AG04449 (cell line): Measurements from ENCODE around the gene MED13L.

Experiments
- CTCF ChIA-PET: fragments of 350-600 bp; formaldehyde crosslinking; extraction: SDS; loops from one replicate; lab custom pipeline; 2021; ENCODE audit warnings: antibody characterized with exemption; lab: Yijun Ruan, JAX
- POLR2A ChIA-PET: fragments of 400-600, 350-600 bp; formaldehyde crosslinking; extraction: SDS; loops from one replicate; lab custom pipeline; 2020; ENCODE audit warnings: antibody characterized with exemption, inconsistent platforms; lab: Yijun Ruan, JAX
- DNase-seq: peaks from one replicate; pipeline ENCODE4 v3.0.0-alpha.2; 2010; ENCODE audit warnings: low read depth, low spot score
- H3K4me3 ChIP-seq: 2 replicates; pipeline ENCODE4 v1.5.1; 2011; ENCODE audit warnings: low read depth, mild to moderate bottlenecking, control low read depth, low read length
- CTCF ChIP-seq: IDR thresholded peaks from one replicate; pipeline ENCODE4 v1.5.1; 2011; ENCODE audit warnings: mild to moderate bottlenecking, moderate library complexity, low read length, control low read depth, inconsistent platforms; ENCODE audit not compliant: insufficient read depth; ENCODE audit errors: missing control alignments

Gene MED13L

DNA sequence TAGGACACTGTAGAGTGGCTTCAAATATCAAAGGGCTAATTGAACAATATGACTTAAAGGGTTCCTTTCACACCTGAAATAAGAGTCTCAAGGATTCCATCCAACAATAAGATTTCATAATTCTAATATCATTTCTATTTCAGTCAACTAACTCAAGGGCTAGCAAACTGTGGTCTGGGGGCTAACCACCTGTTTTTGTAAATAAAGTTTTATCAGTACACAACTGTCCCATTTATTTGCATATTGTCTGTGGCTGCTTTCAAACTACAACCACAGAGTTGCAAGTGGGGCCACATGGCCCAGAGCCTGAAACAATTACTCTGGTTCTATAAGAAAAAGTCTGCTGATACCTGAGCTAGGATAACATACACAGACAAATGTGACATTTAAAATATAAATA, 29.1 kb downstream of the MED13L start:
- CTCF ChIA-PET, result interaction anchor here (0.8 to 2.1 kb wide), 5 partner anchors 10 to 455 kb away, joined by 3 to 12 read pairs (median 3); no protein-coding TSS in a partner anchor
- no peak for DNase-seq
- no peak overlapping the region for H3K4me3 ChIP-seq
- POLR2A ChIA-PET, result interaction anchor here (1.2 kb wide), 1 partner anchor 28 kb away, joined by 3 read pairs; no protein-coding TSS in a partner anchor
- no peak for TF ChIP-seq CTCF

- CTCF ChIA-PET, result interaction anchor here (1.3 to 2.1 kb wide), 4 partner anchors 11 to 232 kb away, joined by 3 to 12 read pairs (median 6); no protein-coding TSS in a partner anchor
- TF ChIP-seq CTCF, result no peak
- DNase-seq, result peak; percentile 33
- no peak overlapping the region for H3K4me3 ChIP-seq
- POLR2A ChIA-PET, result no interaction called here
These were observed 30.1 kb downstream of the MED13L start for GRCh38 chr12:116247377-116247776.

GRCh38 chr12:116246490-116247179, 30.9 kb downstream of the MED13L start:
- ChIA-PET CTCF (interaction anchor here (1.3 to 2.0 kb wide), 3 partner anchors 19 to 231 kb away, joined by 3 to 7 read pairs (median 4); no protein-coding TSS in a partner anchor), POLR2A (no interaction called here)
- TF ChIP-seq CTCF, result no peak
- H3K4me3 ChIP-seq, result no peak overlapping the region
- no peak for DNase-seq

- POLR2A ChIA-PET, result no interaction called here
- H3K4me3 ChIP-seq, result no peak overlapping the region
- no peak for DNase-seq
- TF ChIP-seq CTCF, result no peak
- CTCF ChIA-PET, result interaction anchor here (1.9 to 2.9 kb wide), 2 partner anchors 9 to 13 kb away, joined by 5 to 15 read pairs; no protein-coding TSS in a partner anchor
These were observed 32.3 kb downstream of the MED13L start for GRCh38 chr12:116245189-116245588.

DNA sequence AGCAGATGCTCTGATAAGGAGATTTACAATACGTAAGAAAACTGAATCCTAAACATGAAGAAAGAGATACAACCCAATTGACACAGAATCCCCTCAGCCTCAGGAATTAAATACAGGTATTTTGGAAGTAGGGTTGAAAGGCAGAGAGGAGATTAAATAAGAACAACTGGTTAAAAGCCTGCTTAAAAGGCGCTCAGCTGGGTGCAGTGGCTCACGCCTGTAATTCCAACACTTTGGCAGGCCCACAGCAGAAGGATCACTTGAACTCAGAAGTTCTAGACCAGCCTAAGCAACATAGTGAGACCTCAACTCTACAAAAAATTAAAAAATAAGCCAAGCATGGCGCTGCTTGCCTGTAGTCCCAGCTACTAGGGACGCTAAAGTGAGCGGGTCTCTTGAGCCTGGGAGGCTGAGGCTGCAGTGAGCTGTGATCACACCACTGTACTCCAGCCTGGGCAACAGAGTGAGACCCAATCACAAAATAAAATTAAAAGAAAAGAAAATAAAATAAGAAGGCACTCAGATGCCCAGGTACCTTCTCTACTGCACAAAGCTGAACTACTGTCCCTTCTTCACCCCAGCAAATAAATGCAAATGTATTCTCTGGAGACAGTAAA, 32.9 kb downstream of the MED13L start:
- ChIA-PET CTCF (interaction anchor here (1.9 to 2.9 kb wide), 2 partner anchors 8 to 14 kb away, joined by 5 to 15 read pairs; no protein-coding TSS in a partner anchor), POLR2A (no interaction called here)

More for the DNA sequence above, 32.9 kb downstream of the MED13L start:
- DNase-seq, result no peak
- no peak overlapping the region for H3K4me3 ChIP-seq
- no peak for TF ChIP-seq CTCF
